ENCODE results near the gene NLRC5. TPM values are rescaled to one million over a fixed set of nuclear protein-coding genes. Genes with fewer than 3 reads are reported as not detected.

Gene NLRC5
- total RNA-seq, 2 donors from 2014 or later, result 8.3 to 23.4 TPM

GRCh38 chr16:57007050-57007449 is 17.7 kb downstream of the NLRC5 start:
- ATAC-seq, result no peak
- intact Hi-C loops (cut with DNase I), result no loop called here
- H3K9me3 ChIP-seq, result no peaks in the 10 kb centered on the region
- H3K4me3 ChIP-seq, result no peak overlapping the region
- TF ChIP-seq POLR2A (IDR thresholded peaks at IDR 0.05) (no peak), CTCF (IDR thresholded peaks at IDR 0.05) (no peak)
- 78 to 89% methylated on average over 5 of the region's 5 CpGs for WGBS, 2 donors
- H3K4me1 ChIP-seq, result no peaks in the 10 kb centered on the region
- no peak for DNase-seq
- H3K27ac ChIP-seq, result no peak overlapping the region
- no peaks in the 10 kb centered on the region for H3K36me3 ChIP-seq (replicated peaks in 1 of 2; ENCODE audit: insufficient read depth in 1 of 2, low read depth in 2 of 2)
- H3K27me3 ChIP-seq, result no peaks in the 10 kb centered on the region

GRCh38 chr16:57007530-57007929 is 18.2 kb downstream of the NLRC5 start:
- no peak for ATAC-seq

GRCh38 chr16:57008440-57008839 is 19.1 kb downstream of the NLRC5 start:
- 88 to 95% methylated on average over 1 of the region's 1 CpG for WGBS, 2 donors
- TF ChIP-seq POLR2A (IDR thresholded peaks at IDR 0.05), result no peak
- TF ChIP-seq CTCF (IDR thresholded peaks at IDR 0.05), result no peak
- DNase-seq, result no peak
- Histone ChIP-seq H3K4me3 (no peak overlapping the region), H3K27ac (no peak overlapping the region), H3K27me3 (no peaks in the 10 kb centered on the region), H3K36me3 (replicated peaks in 1 of 2; ENCODE audit: insufficient read depth in 1 of 2, low read depth in 2 of 2) (no peaks in the 10 kb centered on the region), H3K9me3 (no peaks in the 10 kb centered on the region), H3K4me1 (no peaks in the 10 kb centered on the region)
- no peak for ATAC-seq
- intact Hi-C loops (cut with DNase I), result no loop called here

More at GRCh38 chr16:57007530-57007929, 18.2 kb downstream of the NLRC5 start:
- DNase-seq, result no peak
- intact Hi-C loops (cut with DNase I), result no loop called here
- no peaks in the 10 kb centered on the region for H3K9me3 ChIP-seq
- no peaks in the 10 kb centered on the region for H3K36me3 ChIP-seq (replicated peaks in 1 of 2; ENCODE audit: insufficient read depth in 1 of 2, low read depth in 2 of 2)
- 89% methylated on average over 3 of the region's 3 CpGs for WGBS, 2 donors
- TF ChIP-seq POLR2A (IDR thresholded peaks at IDR 0.05) (no peak), CTCF (IDR thresholded peaks at IDR 0.05) (no peak)
- H3K4me3 ChIP-seq, result no peak overlapping the region
- H3K27ac ChIP-seq, result no peak overlapping the region
- H3K4me1 ChIP-seq, result no peaks in the 10 kb centered on the region
- no peaks in the 10 kb centered on the region for H3K27me3 ChIP-seq

GRCh38 chr16:57009643-57010170 is 20.4 kb downstream of the NLRC5 start:
- WGBS, 2 donors, result 88 to 94% methylated on average over 2 of the region's 2 CpGs
- intact Hi-C loops (cut with DNase I), result no loop called here
- no peak for DNase-seq
- TF ChIP-seq POLR2A (IDR thresholded peaks at IDR 0.05) (no peak), CTCF (IDR thresholded peaks at IDR 0.05) (no peak)
- Histone ChIP-seq H3K36me3 (replicated peaks in 1 of 2; ENCODE audit: insufficient read depth in 1 of 2, low read depth in 2 of 2) (no peaks in the 10 kb centered on the region), H3K27me3 (no peaks in the 10 kb centered on the region), H3K9me3 (no peaks in the 10 kb centered on the region), H3K4me3 (no peak overlapping the region), H3K4me1 (no peaks in the 10 kb centered on the region), H3K27ac (no peak overlapping the region)
- no peak for ATAC-seq

- 86 to 89% methylated on average over 9 to 13 of the region's 13 CpGs for WGBS, 2 donors
- H3K4me3 ChIP-seq, result no peak overlapping the region
- H3K27ac ChIP-seq, result no peak overlapping the region
- DNase-seq, result no peak
- H3K9me3 ChIP-seq, result no peaks in the 10 kb centered on the region
- no peaks in the 10 kb centered on the region for H3K36me3 ChIP-seq (replicated peaks in 1 of 2; ENCODE audit: insufficient read depth in 1 of 2, low read depth in 2 of 2)
- no peaks in the 10 kb centered on the region for H3K4me1 ChIP-seq
- H3K27me3 ChIP-seq, result no peaks in the 10 kb centered on the region
- no peak for TF ChIP-seq POLR2A (IDR thresholded peaks at IDR 0.05)
- TF ChIP-seq CTCF (IDR thresholded peaks at IDR 0.05), result no peak
- intact Hi-C loops (cut with DNase I), result no loop called here
- no peak for ATAC-seq
Measured at GRCh38 chr16:57012353-57012752, 23.0 kb downstream of the NLRC5 start.

All from body of pancreas (tissue), 4 donors.